ENCODE data around the gene GNA14. TPM values are rescaled to one million over a fixed set of nuclear protein-coding genes. Genes with fewer than 3 reads are reported as not detected.

The GNA14 gene
- total and polyA plus RNA-seq, 2 experiments from 2014 or later = 3.9 to 10.5 TPM

GRCh38 chr9:77421506-77422265, 226.4 kb downstream of the GNA14 start:
- DNase-seq (ENCODE audit: low spot score) (no peak), ATAC-seq (no peak)
- Mint-ChIP-seq H3K4me3 (no peak overlapping the region), H3K27me3 (ENCODE audit: insufficient read depth, low read depth, poor library complexity) (peaks cover 2% of the 10 kb centered on the region), H3K36me3 (ENCODE audit: low read depth) (peaks cover 14% of the 10 kb centered on the region), H3K27ac (peak overlapping the region; percentile 12; the same call in 1 of the 2 replicates), H3K4me1 (peaks cover 6% of the 10 kb centered on the region; the same call in 2 of the 3 replicates), H3K9me3 (no peaks in the 10 kb centered on the region)
- Histone ChIP-seq H3F3A (replicated peaks; ENCODE audit: low read depth) (no peaks in the 10 kb centered on the region), H3K4me2 (no peak overlapping the region), H2AFZ (no peak overlapping the region), H3K4me3 (no peak overlapping the region), H3K36me3 (ENCODE audit: insufficient read depth) (no peaks in the 10 kb centered on the region), H3K9me2 (ENCODE audit: insufficient read depth) (no peaks in the 10 kb centered on the region), H4K20me1 (replicated peaks; ENCODE audit: insufficient read depth) (no peaks in the 10 kb centered on the region), H3K4me1 (ENCODE audit: insufficient read depth) (no peaks in the 10 kb centered on the region), H3K27me3 (ENCODE audit: insufficient read depth) (no peaks in the 10 kb centered on the region), H3K27ac (ENCODE audit: low read depth) (no peak overlapping the region; the same call in 1 of the 2 replicates), H3K79me2 (replicated peaks; ENCODE audit: insufficient read depth) (no peaks in the 10 kb centered on the region)
- TF ChIP-seq, protein P1, sequence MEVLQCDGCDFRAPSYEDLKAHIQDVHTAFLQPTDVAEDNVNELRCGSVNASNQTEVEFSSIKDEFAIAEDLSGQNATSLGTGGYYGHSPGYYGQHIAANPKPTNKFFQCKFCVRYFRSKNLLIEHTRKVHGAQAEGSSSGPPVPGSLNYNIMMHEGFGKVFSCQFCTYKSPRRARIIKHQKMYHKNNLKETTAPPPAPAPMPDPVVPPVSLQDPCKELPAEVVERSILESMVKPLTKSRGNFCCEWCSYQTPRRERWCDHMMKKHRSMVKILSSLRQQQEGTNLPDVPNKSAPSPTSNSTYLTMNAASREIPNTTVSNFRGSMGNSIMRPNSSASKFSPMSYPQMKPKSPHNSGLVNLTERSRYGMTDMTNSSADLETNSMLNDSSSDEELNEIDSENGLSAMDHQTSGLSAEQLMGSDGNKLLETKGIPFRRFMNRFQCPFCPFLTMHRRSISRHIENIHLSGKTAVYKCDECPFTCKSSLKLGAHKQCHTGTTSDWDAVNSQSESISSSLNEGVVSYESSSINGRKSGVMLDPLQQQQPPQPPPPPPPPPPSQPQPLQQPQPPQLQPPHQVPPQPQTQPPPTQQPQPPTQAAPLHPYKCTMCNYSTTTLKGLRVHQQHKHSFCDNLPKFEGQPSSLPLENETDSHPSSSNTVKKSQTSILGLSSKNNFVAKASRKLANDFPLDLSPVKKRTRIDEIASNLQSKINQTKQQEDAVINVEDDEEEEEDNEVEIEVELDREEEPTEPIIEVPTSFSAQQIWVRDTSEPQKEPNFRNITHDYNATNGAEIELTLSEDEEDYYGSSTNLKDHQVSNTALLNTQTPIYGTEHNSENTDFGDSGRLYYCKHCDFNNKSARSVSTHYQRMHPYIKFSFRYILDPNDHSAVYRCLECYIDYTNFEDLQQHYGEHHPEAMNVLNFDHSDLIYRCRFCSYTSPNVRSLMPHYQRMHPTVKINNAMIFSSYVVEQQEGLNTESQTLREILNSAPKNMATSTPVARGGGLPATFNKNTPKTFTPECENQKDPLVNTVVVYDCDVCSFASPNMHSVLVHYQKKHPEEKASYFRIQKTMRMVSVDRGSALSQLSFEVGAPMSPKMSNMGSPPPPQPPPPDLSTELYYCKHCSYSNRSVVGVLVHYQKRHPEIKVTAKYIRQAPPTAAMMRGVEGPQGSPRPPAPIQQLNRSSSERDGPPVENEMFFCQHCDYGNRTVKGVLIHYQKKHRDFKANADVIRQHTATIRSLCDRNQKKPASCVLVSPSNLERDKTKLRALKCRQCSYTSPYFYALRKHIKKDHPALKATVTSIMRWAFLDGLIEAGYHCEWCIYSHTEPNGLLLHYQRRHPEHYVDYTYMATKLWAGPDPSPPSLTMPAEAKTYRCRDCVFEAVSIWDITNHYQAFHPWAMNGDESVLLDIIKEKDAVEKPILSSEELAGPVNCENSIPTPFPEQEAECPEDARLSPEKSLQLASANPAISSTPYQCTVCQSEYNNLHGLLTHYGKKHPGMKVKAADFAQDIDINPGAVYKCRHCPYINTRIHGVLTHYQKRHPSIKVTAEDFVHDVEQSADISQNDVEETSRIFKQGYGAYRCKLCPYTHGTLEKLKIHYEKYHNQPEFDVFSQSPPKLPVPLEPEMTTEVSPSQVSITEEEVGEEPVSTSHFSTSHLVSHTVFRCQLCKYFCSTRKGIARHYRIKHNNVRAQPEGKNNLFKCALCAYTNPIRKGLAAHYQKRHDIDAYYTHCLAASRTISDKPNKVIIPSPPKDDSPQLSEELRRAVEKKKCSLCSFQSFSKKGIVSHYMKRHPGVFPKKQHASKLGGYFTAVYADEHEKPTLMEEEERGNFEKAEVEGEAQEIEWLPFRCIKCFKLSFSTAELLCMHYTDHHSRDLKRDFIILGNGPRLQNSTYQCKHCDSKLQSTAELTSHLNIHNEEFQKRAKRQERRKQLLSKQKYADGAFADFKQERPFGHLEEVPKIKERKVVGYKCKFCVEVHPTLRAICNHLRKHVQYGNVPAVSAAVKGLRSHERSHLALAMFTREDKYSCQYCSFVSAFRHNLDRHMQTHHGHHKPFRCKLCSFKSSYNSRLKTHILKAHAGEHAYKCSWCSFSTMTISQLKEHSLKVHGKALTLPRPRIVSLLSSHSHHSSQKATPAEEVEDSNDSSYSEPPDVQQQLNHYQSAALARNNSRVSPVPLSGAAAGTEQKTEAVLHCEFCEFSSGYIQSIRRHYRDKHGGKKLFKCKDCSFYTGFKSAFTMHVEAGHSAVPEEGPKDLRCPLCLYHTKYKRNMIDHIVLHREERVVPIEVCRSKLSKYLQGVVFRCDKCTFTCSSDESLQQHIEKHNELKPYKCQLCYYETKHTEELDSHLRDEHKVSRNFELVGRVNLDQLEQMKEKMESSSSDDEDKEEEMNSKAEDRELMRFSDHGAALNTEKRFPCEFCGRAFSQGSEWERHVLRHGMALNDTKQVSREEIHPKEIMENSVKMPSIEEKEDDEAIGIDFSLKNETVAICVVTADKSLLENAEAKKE (CRISPR knock-in tag; IDR thresholded peaks at IDR 0.05) = no peak
- TF ChIP-seq NANOG (IDR thresholded peaks at IDR 0.05; ENCODE audit: borderline replicate concordance) = no peak

DNA sequence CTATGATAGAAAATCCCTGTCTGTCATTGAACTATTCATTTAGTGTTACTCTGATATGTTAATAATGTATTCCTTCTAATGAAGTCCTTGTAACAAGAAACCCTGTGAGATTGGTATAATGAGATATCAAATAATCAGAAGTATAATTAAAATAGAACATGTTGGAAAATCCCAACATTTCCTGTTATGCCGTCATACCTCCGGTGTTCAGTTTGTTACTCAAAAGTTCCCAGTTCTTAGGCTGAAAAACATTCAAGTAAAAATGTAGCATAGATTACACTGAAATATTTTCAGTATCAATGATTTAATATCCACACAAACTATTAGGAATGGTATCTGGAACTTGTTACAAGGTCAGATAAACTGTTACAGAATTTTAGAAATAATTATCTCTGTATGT, 227.5 kb downstream of the GNA14 start:
- Histone ChIP-seq H3K4me2 (no peak overlapping the region), H3K9me2 (ENCODE audit: insufficient read depth) (no peaks in the 10 kb centered on the region), H3K27ac (ENCODE audit: low read depth) (no peak overlapping the region), H3K27me3 (ENCODE audit: insufficient read depth) (no peaks in the 10 kb centered on the region), H3K4me3 (no peak overlapping the region), H3F3A (replicated peaks; ENCODE audit: low read depth) (no peaks in the 10 kb centered on the region), H2AFZ (no peak overlapping the region), H3K4me1 (ENCODE audit: insufficient read depth) (no peaks in the 10 kb centered on the region), H3K36me3 (ENCODE audit: insufficient read depth) (no peaks in the 10 kb centered on the region), H3K79me2 (replicated peaks; ENCODE audit: insufficient read depth) (no peaks in the 10 kb centered on the region), H4K20me1 (replicated peaks; ENCODE audit: insufficient read depth) (no peaks in the 10 kb centered on the region)
- Mint-ChIP-seq H3K4me1 (peaks cover 6% of the 10 kb centered on the region; the same call in 2 of the 3 replicates), H3K4me3 (no peak overlapping the region), H3K36me3 (ENCODE audit: low read depth) (peaks cover 12% of the 10 kb centered on the region), H3K9me3 (no peaks in the 10 kb centered on the region), H3K27ac (no peak overlapping the region), H3K27me3 (ENCODE audit: insufficient read depth, low read depth, poor library complexity) (no peaks in the 10 kb centered on the region)
- no peak for DNase-seq (ENCODE audit: low spot score)
- no peak for ATAC-seq
- TF ChIP-seq JUNB (IDR thresholded peaks at IDR 0.05; ENCODE audit: unreplicated experiment) (no peak), ZNF331 (CRISPR knock-in tag; IDR thresholded peaks at IDR 0.05; ENCODE audit: low read depth) (no peak), POLR2AphosphoS5 (IDR thresholded peaks at IDR 0.05; ENCODE audit: low read depth) (no peak)
- TF ChIP-seq, protein P1 (CRISPR knock-in tag; IDR thresholded peaks at IDR 0.05) = no peak

Measured in GM23338 (cell line).